ENCODE measurements around the gene PFKFB2. TPM values are rescaled to one million over a fixed set of nuclear protein-coding genes. Genes with fewer than 3 reads are reported as not detected.

The PFKFB2 gene
- total and polyA plus RNA-seq, 2 donors (not counting 3 experiments of a cell fraction or from before 2014, with no cell fraction given), result 0.70 to 2.0 TPM

- H3K4me2 ChIP-seq (ENCODE audit: insufficient read depth, low read length), result no peak overlapping the region
- no peaks in the 10 kb centered on the region for H3K9me3 ChIP-seq (replicated peaks; ENCODE audit: control insufficient read depth, insufficient read depth, low read length)
- no TSS peak for BruUV-seq (replicated peaks)
- dilution Hi-C loops (cut with MboI; ENCODE audit: extremely low pct_ligation_motif_present, low sequenced_read_pairs) (no loop called here), intact Hi-C loops (cut with micrococcal nuclease) (no loop called here)
- H3K4me3 ChIP-seq (replicated peaks in 1 of 3; ENCODE audit: insufficient read depth in 1 of 3, low read depth in 1 of 3, low read length in 3 of 3), result no peak overlapping the region
- DNase-seq (ENCODE audit: low read depth, low spot score) (no peak), FAIRE-seq (no peak)
- H2AFZ ChIP-seq (ENCODE audit: low read depth, low read length), result no peak overlapping the region
- TF ChIP-seq CTCF (IDR thresholded peaks at IDR 0.05; ENCODE audit: extremely low read depth in 1 of 2, insufficient read depth in 1 of 2, low read depth in 1 of 2, low read length in 2 of 2), result no peak
- TF ChIP-seq GATA2 (IDR thresholded peaks at IDR 0.05; ENCODE audit: insufficient read depth, insufficient read length, low read depth, low read length), result no peak
- no peaks in the 10 kb centered on the region for H3K36me3 ChIP-seq (ENCODE audit: control insufficient read depth in 2 of 2, extremely low read depth in 1 of 2, insufficient read depth in 2 of 2, low read length in 2 of 2)
- H3K9ac ChIP-seq (replicated peaks; ENCODE audit: extremely low read depth, insufficient read depth, low read length), result no peak overlapping the region
- no peaks in the 10 kb centered on the region for H3K9me1 ChIP-seq (replicated peaks; ENCODE audit: control insufficient read depth, extremely low read depth, insufficient read depth, low read length)
- POLR2A ChIA-PET, result no interaction called here
- H3K79me2 ChIP-seq (ENCODE audit: control insufficient read depth, insufficient read depth, low read length), result no peaks in the 10 kb centered on the region
- peaks cover 0 to 5% of the 10 kb centered on the region in 2 experiments for H3K27me3 ChIP-seq (ENCODE audit: control insufficient read depth in 2 of 2, insufficient read depth in 2 of 2, low read length in 2 of 2)
- H4K20me1 ChIP-seq (replicated peaks; ENCODE audit: control insufficient read depth, extremely low read depth, insufficient read depth, low read length), result no peaks in the 10 kb centered on the region
- no peak overlapping the region for H3K27ac ChIP-seq (ENCODE audit: insufficient read depth, low read depth, low read length)
- no peaks in the 10 kb centered on the region for H3K4me1 ChIP-seq (ENCODE audit: control insufficient read depth, extremely low read depth, insufficient read depth, low read length)
- CTCF ChIA-PET, result interaction anchor here (0.9 to 1.4 kb wide), 3 partner anchors 14 to 386 kb away, joined by 3 to 4 read pairs (median 3); partner anchors contain the start of gene C1orf116
Measured at GRCh38 chr1:207018707-207019106, 34.4 kb upstream of the PFKFB2 start.

- no peak overlapping the region for H3K9ac ChIP-seq (replicated peaks; ENCODE audit: extremely low read depth, insufficient read depth, low read length)
- H3K4me3 ChIP-seq (replicated peaks in 1 of 3; ENCODE audit: insufficient read depth in 1 of 3, low read depth in 1 of 3, low read length in 3 of 3), result no peak overlapping the region
- intact Hi-C loops (cut with micrococcal nuclease), result no loop called here
- no peak overlapping the region for H2AFZ ChIP-seq (ENCODE audit: low read depth, low read length)
- H3K79me2 ChIP-seq (ENCODE audit: control insufficient read depth, insufficient read depth, low read length), result no peaks in the 10 kb centered on the region
- ChIA-PET POLR2A (no interaction called here), CTCF (interaction anchor here (1.4 kb wide), 1 partner anchor 13 kb away, joined by 3 read pairs; the partner anchor contains the start of gene C1orf116)
- DNase-seq (ENCODE audit: low read depth, low spot score) (no peak), FAIRE-seq (no peak)
- dilution Hi-C loops (cut with MboI; ENCODE audit: extremely low pct_ligation_motif_present, low sequenced_read_pairs), result no loop called here
- no peaks in the 10 kb centered on the region for H3K36me3 ChIP-seq (ENCODE audit: control insufficient read depth in 2 of 2, extremely low read depth in 1 of 2, insufficient read depth in 2 of 2, low read length in 2 of 2)
- TF ChIP-seq POLR2AphosphoS5 (IDR thresholded peaks at IDR 0.05; ENCODE audit: insufficient read depth, low read depth, low read length) (no peak), GATA2 (IDR thresholded peaks at IDR 0.05; ENCODE audit: insufficient read depth, insufficient read length, low read depth, low read length) (no peak), MYC (IDR thresholded peaks at IDR 0.05; ENCODE audit: low read depth, low read length) (no peak), EZH2 (IDR thresholded peaks at IDR 0.05; ENCODE audit: borderline replicate concordance, low read depth, low read length, severe bottlenecking) (no peak), CTCF (IDR thresholded peaks at IDR 0.05; ENCODE audit: extremely low read depth in 1 of 2, insufficient read depth in 1 of 2, low read depth in 1 of 2, low read length in 2 of 2) (no peak), JUN (IDR thresholded peaks at IDR 0.05; ENCODE audit: borderline replicate concordance, insufficient read depth, insufficient read length, low read depth) (no peak), FOS (IDR thresholded peaks at IDR 0.05; ENCODE audit: borderline replicate concordance, insufficient read depth, low read length) (no peak), MAX (IDR thresholded peaks at IDR 0.05; ENCODE audit: insufficient read depth, insufficient read length) (no peak), POLR2A (IDR thresholded peaks at IDR 0.05; ENCODE audit: low read depth, low read length) (no peak)
- no TSS peak for BruUV-seq (replicated peaks)
- no peak overlapping the region for H3K27ac ChIP-seq (ENCODE audit: insufficient read depth, low read depth, low read length)
- H3K4me2 ChIP-seq (ENCODE audit: insufficient read depth, low read length), result no peak overlapping the region
- H3K4me1 ChIP-seq (ENCODE audit: control insufficient read depth, extremely low read depth, insufficient read depth, low read length), result no peaks in the 10 kb centered on the region
- H3K9me3 ChIP-seq (replicated peaks; ENCODE audit: control insufficient read depth, insufficient read depth, low read length), result no peaks in the 10 kb centered on the region
- no peaks in the 10 kb centered on the region for H4K20me1 ChIP-seq (replicated peaks; ENCODE audit: control insufficient read depth, extremely low read depth, insufficient read depth, low read length)
- H3K9me1 ChIP-seq (replicated peaks; ENCODE audit: control insufficient read depth, extremely low read depth, insufficient read depth, low read length), result no peaks in the 10 kb centered on the region
- peaks cover 0 to 5% of the 10 kb centered on the region in 2 experiments for H3K27me3 ChIP-seq (ENCODE audit: control insufficient read depth in 2 of 2, insufficient read depth in 2 of 2, low read length in 2 of 2)
Measured at GRCh38 chr1:207019161-207019560, 33.9 kb upstream of the PFKFB2 start.
